Measurements from ENCODE around the gene FYB2.

Gene FYB2

GRCh38 chr1:56719171-56719570 lies 100.0 kb downstream of the FYB2 start:
- H3K27ac ChIP-seq, result no peak overlapping the region
- H3K4me1 ChIP-seq (ENCODE audit: control insufficient read depth in 1 of 2, insufficient read depth in 1 of 2, low read depth in 1 of 2, low read length in 1 of 2), result no peaks in the 10 kb centered on the region
- peaks cover 15% of the 10 kb centered on the region for H3K27me3 ChIP-seq
- H3K9me3 ChIP-seq, result no peaks in the 10 kb centered on the region
- no peaks in the 10 kb centered on the region for H3K36me3 ChIP-seq
- no peak overlapping the region for H3K4me3 ChIP-seq (ENCODE audit: low read depth in 1 of 2, low read length in 1 of 2)
- TF ChIP-seq CTCF (IDR thresholded peaks at IDR 0.05), result no peak

DNA sequence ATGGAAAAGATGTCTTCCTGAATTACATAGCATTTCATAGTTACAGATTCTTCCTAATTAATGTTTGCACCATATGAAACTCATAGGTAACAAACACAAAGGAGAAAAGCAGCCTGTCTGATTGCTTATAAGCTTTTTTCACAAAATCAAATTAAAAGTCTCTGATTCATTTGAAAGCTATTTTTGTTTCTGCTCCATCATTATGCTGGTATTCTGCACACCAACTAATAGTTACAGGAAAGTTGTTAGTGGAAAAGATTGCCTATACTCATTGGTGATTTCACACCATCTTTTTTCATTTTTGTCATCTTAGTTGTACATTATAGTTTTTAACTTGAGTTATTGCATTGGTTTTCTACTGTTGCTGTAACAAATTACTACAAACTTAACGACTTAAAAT lies 104.0 kb downstream of the FYB2 start:
- Histone ChIP-seq H3K36me3 (no peaks in the 10 kb centered on the region), H3K4me3 (ENCODE audit: low read depth in 1 of 2, low read length in 1 of 2) (no peak overlapping the region), H3K9me3 (no peaks in the 10 kb centered on the region), H3K4me1 (ENCODE audit: control insufficient read depth in 1 of 2, insufficient read depth in 1 of 2, low read depth in 1 of 2, low read length in 1 of 2) (no peaks in the 10 kb centered on the region), H3K27me3 (no peaks in the 10 kb centered on the region), H3K27ac (no peak overlapping the region)
- no peak for TF ChIP-seq CTCF (IDR thresholded peaks at IDR 0.05)

- H3K4me3 ChIP-seq (ENCODE audit: low read depth in 1 of 2, low read length in 1 of 2), result no peak overlapping the region
- H3K4me1 ChIP-seq (ENCODE audit: control insufficient read depth in 1 of 2, insufficient read depth in 1 of 2, low read depth in 1 of 2, low read length in 1 of 2), result no peaks in the 10 kb centered on the region
- no peaks in the 10 kb centered on the region for H3K27me3 ChIP-seq
- H3K9me3 ChIP-seq, result no peaks in the 10 kb centered on the region
- no peak for TF ChIP-seq CTCF (IDR thresholded peaks at IDR 0.05)
- H3K27ac ChIP-seq, result no peak overlapping the region
- H3K36me3 ChIP-seq, result no peaks in the 10 kb centered on the region
Measured at GRCh38 chr1:56713112-56713511, 106.1 kb downstream of the FYB2 start.

DNA sequence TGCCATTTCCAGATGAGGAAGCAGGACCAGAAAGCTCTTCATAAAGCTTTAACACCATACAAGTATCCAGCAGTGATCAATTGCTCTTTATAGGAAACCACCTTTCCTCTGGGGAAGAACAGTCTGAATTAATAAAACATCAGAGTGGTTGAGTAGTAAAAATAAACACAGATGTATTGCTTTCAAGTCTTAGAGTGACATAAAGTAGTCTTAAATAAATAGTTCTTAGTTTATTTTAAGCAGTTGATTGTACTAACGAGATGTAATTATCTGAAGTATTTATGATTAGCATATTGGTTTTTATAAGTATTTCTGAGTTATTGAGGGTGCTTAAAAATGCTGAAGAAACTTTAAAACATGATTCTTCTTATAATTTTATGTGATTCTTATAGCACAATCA lies 107.1 kb downstream of the FYB2 start:
- Histone ChIP-seq H3K27me3 (peaks cover 3% of the 10 kb centered on the region), H3K9me3 (no peaks in the 10 kb centered on the region), H3K4me1 (ENCODE audit: control insufficient read depth in 1 of 2, insufficient read depth in 1 of 2, low read depth in 1 of 2, low read length in 1 of 2) (no peaks in the 10 kb centered on the region), H3K36me3 (no peaks in the 10 kb centered on the region), H3K4me3 (ENCODE audit: low read depth in 1 of 2, low read length in 1 of 2) (no peak overlapping the region), H3K27ac (no peak overlapping the region)
- TF ChIP-seq CTCF (IDR thresholded peaks at IDR 0.05), result no peak

GRCh38 chr1:56710646-56711045 lies 108.6 kb downstream of the FYB2 start:
- Histone ChIP-seq H3K4me3 (ENCODE audit: low read depth in 1 of 2, low read length in 1 of 2) (no peak overlapping the region), H3K27ac (no peak overlapping the region), H3K36me3 (no peaks in the 10 kb centered on the region), H3K9me3 (no peaks in the 10 kb centered on the region), H3K4me1 (ENCODE audit: control insufficient read depth in 1 of 2, insufficient read depth in 1 of 2, low read depth in 1 of 2, low read length in 1 of 2) (no peaks in the 10 kb centered on the region), H3K27me3 (peaks cover 13% of the 10 kb centered on the region)
- no peak for TF ChIP-seq CTCF (IDR thresholded peaks at IDR 0.05)

- Histone ChIP-seq H3K27ac (no peak overlapping the region), H3K27me3 (peaks cover 13% of the 10 kb centered on the region), H3K9me3 (no peaks in the 10 kb centered on the region), H3K36me3 (no peaks in the 10 kb centered on the region), H3K4me3 (ENCODE audit: low read depth in 1 of 2, low read length in 1 of 2) (no peak overlapping the region), H3K4me1 (ENCODE audit: control insufficient read depth in 1 of 2, insufficient read depth in 1 of 2, low read depth in 1 of 2, low read length in 1 of 2) (no peaks in the 10 kb centered on the region)
- TF ChIP-seq CTCF (IDR thresholded peaks at IDR 0.05), result no peak
Measured at GRCh38 chr1:56709995-56710394, 109.2 kb downstream of the FYB2 start.
